Measurements from ENCODE around the gene ATG13. TPM values are rescaled to one million over a fixed set of nuclear protein-coding genes. Genes with fewer than 3 reads are reported as not detected.
A peak's percentile ranks its signal among the peaks of the same experiment; 100 is the strongest.

Gene ATG13
- total and polyA plus RNA-seq, 2 experiments from 2014 or later, result 32.9 to 71.1 TPM

- ATAC-seq (no peak), DNase-seq (ENCODE audit: low spot score) (no peak)
- TF ChIP-seq REST (IDR thresholded peaks at IDR 0.05; ENCODE audit: unreplicated experiment) (no peak), ZNF114 (CRISPR knock-in tag; IDR thresholded peaks at IDR 0.05) (no peak), ZNF462 (CRISPR knock-in tag; IDR thresholded peaks at IDR 0.05) (no peak), JUNB (IDR thresholded peaks at IDR 0.05; ENCODE audit: unreplicated experiment) (no peak), EZH2 (IDR thresholded peaks at IDR 0.05; ENCODE audit: low read depth, unreplicated experiment) (no peak), POLR2AphosphoS5 (IDR thresholded peaks at IDR 0.05; ENCODE audit: low read depth) (no peak), EZH2phosphoT487 (IDR thresholded peaks at IDR 0.05; ENCODE audit: unreplicated experiment) (no peak), CREB1 (CRISPR knock-in tag; IDR thresholded peaks at IDR 0.05; ENCODE audit: low read depth) (no peak), STAT1 (IDR thresholded peaks at IDR 0.05; ENCODE audit: unreplicated experiment) (no peak), NANOG (IDR thresholded peaks at IDR 0.05; ENCODE audit: borderline replicate concordance) (no peak), ZNF331 (CRISPR knock-in tag; IDR thresholded peaks at IDR 0.05; ENCODE audit: low read depth) (no peak)
- TF ChIP-seq, protein P1, sequence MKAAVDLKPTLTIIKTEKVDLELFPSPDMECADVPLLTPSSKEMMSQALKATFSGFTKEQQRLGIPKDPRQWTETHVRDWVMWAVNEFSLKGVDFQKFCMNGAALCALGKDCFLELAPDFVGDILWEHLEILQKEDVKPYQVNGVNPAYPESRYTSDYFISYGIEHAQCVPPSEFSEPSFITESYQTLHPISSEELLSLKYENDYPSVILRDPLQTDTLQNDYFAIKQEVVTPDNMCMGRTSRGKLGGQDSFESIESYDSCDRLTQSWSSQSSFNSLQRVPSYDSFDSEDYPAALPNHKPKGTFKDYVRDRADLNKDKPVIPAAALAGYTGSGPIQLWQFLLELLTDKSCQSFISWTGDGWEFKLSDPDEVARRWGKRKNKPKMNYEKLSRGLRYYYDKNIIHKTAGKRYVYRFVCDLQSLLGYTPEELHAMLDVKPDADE (IDR thresholded peaks at IDR 0.05), result no peak
- TF ChIP-seq, protein P2, sequence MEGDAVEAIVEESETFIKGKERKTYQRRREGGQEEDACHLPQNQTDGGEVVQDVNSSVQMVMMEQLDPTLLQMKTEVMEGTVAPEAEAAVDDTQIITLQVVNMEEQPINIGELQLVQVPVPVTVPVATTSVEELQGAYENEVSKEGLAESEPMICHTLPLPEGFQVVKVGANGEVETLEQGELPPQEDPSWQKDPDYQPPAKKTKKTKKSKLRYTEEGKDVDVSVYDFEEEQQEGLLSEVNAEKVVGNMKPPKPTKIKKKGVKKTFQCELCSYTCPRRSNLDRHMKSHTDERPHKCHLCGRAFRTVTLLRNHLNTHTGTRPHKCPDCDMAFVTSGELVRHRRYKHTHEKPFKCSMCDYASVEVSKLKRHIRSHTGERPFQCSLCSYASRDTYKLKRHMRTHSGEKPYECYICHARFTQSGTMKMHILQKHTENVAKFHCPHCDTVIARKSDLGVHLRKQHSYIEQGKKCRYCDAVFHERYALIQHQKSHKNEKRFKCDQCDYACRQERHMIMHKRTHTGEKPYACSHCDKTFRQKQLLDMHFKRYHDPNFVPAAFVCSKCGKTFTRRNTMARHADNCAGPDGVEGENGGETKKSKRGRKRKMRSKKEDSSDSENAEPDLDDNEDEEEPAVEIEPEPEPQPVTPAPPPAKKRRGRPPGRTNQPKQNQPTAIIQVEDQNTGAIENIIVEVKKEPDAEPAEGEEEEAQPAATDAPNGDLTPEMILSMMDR (conservative IDR thresholded peaks at IDR 0.05; ENCODE audit: low read depth in 2 of 2), result no peak
- Histone ChIP-seq H3K9me2 (ENCODE audit: insufficient read depth) (no peaks in the 10 kb centered on the region), H2AFZ (no peak overlapping the region), H3K79me2 (replicated peaks; ENCODE audit: insufficient read depth) (no peaks in the 10 kb centered on the region), H3K4me2 (no peak overlapping the region), H3K4me1 (ENCODE audit: insufficient read depth) (no peaks in the 10 kb centered on the region), H3K4me3 (no peak overlapping the region), H3F3A (replicated peaks; ENCODE audit: low read depth) (no peaks in the 10 kb centered on the region), H3K36me3 (ENCODE audit: insufficient read depth) (no peaks in the 10 kb centered on the region; the same call in 1 of the 2 replicates), H4K20me1 (replicated peaks; ENCODE audit: insufficient read depth) (no peaks in the 10 kb centered on the region; the same call in 1 of the 2 replicates), H3K27me3 (ENCODE audit: insufficient read depth) (no peaks in the 10 kb centered on the region), H3K27ac (ENCODE audit: low read depth) (peak overlapping the region; percentile 1; the same call in 1 of the 2 replicates)
- no peaks in the 10 kb centered on the region for H3K9me3 Mint-ChIP-seq
- H3K27ac Mint-ChIP-seq, result no peak overlapping the region
- 0 out of 3 replicates have a peak, but pooled peaks cover 8% of the 10 kb centered on the region for H3K36me3 Mint-ChIP-seq (ENCODE audit: low read depth)
- no peak overlapping the region for H3K4me3 Mint-ChIP-seq
- H3K4me1 Mint-ChIP-seq, result no peaks in the 10 kb centered on the region
- peaks cover 2% of the 10 kb centered on the region for H3K27me3 Mint-ChIP-seq (ENCODE audit: insufficient read depth, low read depth, poor library complexity)
Measured at GRCh38 chr11:46633291-46634217, 16.2 kb downstream of the ATG13 start.
